ENCODE data around the gene RAD51B. TPM values are rescaled to one million over a fixed set of nuclear protein-coding genes. Genes with fewer than 3 reads are reported as not detected.

RAD51B gene
- polyA plus RNA-seq, 1 experiment = 6.6 TPM

DNA sequence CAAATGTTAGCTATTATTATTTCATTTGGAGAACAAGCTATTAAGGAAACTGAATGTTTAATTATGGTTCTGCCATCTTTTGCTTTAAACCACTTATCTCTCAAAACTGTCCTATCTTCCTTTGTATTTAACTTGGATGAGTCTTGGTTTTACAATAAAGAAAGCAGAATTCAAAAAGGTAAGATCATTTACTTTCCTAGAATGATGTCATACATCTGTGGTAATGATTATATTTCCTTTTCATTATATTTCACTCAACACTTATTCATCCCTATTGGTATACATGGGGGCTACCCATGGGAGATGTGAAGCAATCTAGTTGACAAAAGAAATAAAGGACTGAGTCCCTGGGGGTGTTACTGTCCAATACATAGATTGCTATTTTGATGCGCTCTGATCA lies 516.6 kb downstream of the RAD51B start:
- POLR2A ChIA-PET = no interaction called here
- no peak for DNase-seq (ENCODE audit: low read depth, low spot score)
- TF ChIP-seq, protein P1, sequence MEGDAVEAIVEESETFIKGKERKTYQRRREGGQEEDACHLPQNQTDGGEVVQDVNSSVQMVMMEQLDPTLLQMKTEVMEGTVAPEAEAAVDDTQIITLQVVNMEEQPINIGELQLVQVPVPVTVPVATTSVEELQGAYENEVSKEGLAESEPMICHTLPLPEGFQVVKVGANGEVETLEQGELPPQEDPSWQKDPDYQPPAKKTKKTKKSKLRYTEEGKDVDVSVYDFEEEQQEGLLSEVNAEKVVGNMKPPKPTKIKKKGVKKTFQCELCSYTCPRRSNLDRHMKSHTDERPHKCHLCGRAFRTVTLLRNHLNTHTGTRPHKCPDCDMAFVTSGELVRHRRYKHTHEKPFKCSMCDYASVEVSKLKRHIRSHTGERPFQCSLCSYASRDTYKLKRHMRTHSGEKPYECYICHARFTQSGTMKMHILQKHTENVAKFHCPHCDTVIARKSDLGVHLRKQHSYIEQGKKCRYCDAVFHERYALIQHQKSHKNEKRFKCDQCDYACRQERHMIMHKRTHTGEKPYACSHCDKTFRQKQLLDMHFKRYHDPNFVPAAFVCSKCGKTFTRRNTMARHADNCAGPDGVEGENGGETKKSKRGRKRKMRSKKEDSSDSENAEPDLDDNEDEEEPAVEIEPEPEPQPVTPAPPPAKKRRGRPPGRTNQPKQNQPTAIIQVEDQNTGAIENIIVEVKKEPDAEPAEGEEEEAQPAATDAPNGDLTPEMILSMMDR (IDR thresholded peaks at IDR 0.05; ENCODE audit: low read depth, low read length) = no peak
- no peak overlapping the region for H3K27ac ChIP-seq (ENCODE audit: low read depth, low read length)
- no peaks in the 10 kb centered on the region for H3K9me3 ChIP-seq (ENCODE audit: control insufficient read depth, insufficient read depth, low read length)
- no peaks in the 10 kb centered on the region for H3K27me3 ChIP-seq (ENCODE audit: control insufficient read depth, insufficient read depth, low read length)
- no peak overlapping the region for H3K4me3 ChIP-seq (ENCODE audit: low read depth, low read length)
- CTCF ChIA-PET = no interaction called here

DNA sequence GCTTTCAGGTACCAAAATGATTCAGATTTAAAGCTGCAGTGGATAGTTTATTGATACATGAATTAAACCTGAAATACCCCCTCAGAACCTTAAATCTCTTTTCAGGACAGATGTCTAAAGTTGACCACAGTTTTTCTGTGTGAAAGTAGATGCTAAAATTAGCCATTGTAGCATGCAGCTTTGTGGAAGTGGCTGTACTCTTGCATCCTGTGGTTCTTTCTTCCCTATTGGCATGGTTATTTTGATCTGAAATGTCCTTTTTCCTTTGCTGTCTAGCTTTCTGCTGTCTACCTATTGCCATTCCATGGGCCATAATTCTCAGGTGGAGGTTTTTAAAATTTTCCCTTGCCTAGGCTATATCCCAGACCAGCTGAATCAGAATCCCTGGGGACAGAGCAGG lies 517.7 kb downstream of the RAD51B start:
- Histone ChIP-seq H3K27me3 (ENCODE audit: control insufficient read depth, insufficient read depth, low read length) (no peaks in the 10 kb centered on the region), H3K4me3 (ENCODE audit: low read depth, low read length) (no peak overlapping the region), H3K9me3 (ENCODE audit: control insufficient read depth, insufficient read depth, low read length) (no peaks in the 10 kb centered on the region), H3K27ac (ENCODE audit: low read depth, low read length) (no peak overlapping the region)
- POLR2A ChIA-PET = no interaction called here
- no peak for DNase-seq (ENCODE audit: low read depth, low spot score)
- TF ChIP-seq, protein P1 (IDR thresholded peaks at IDR 0.05; ENCODE audit: low read depth, low read length) = no peak
- CTCF ChIA-PET = no interaction called here

DNA sequence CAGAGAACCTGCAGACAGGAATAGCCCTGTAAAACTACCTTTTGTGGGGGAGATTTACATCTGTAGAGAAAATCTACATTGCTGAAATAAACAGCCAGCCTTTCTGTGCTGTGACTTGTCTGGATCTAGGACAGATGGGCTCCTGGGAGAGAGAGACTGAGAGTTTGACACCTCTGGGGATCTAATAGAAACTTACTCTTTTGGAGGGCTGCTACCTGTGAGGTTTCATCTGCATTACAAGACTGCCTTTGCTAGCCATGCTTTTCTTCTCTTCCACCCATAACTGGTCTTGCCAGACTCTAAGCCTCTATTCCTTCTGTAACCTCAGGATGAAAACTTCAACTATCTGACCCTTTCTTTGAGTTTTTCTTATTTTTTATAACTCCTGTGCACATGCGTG lies 520.7 kb downstream of the RAD51B start:
- CTCF ChIA-PET = no interaction called here
- TF ChIP-seq, protein P1 (IDR thresholded peaks at IDR 0.05; ENCODE audit: low read depth, low read length) = no peak
- DNase-seq (ENCODE audit: low read depth, low spot score) = no peak
- H3K4me3 ChIP-seq (ENCODE audit: low read depth, low read length) = no peak overlapping the region
- POLR2A ChIA-PET = no interaction called here
- H3K27ac ChIP-seq (ENCODE audit: low read depth, low read length) = no peak overlapping the region
- H3K27me3 ChIP-seq (ENCODE audit: control insufficient read depth, insufficient read depth, low read length) = no peaks in the 10 kb centered on the region
- no peaks in the 10 kb centered on the region for H3K9me3 ChIP-seq (ENCODE audit: control insufficient read depth, insufficient read depth, low read length)

DNA sequence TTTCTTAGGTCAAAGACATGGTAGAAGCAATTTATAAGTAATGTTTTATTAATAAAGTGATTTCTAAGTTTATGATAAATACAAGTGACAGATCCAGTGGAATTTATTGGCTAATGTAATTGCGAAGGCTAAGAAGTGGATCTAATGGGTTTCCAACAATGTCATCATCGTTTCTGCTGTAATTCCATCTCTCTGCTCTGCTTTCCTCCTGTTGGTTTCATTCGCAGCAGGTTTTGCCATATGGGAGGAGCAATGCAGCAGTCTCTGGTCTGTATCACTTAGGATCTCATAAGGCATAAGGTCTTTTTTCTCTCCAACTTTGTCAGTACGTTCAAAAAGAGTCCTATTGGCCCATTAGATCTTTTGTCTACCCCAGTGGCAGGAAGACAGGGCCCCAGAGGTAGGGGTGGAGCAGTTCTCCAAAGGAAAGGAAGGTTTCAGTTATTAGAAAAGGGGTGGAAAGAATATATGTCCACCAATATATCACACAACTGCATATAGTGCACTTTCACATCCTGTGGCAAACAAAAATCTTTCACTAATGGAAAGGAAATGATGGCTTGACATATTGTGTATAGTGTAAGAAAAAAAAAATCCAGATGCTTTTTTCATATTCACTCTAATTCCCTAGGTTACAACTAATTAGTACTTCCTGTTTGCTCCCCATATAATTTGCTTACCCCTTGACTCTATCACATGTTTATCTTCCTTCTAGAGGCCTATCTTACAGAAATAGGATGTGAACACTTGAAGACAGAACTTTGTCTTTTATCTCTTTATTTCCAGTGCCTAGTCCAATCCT lies 522.0 kb downstream of the RAD51B start:
- Histone ChIP-seq H3K27me3 (ENCODE audit: control insufficient read depth, insufficient read depth, low read length) (no peaks in the 10 kb centered on the region), H3K9me3 (ENCODE audit: control insufficient read depth, insufficient read depth, low read length) (no peaks in the 10 kb centered on the region), H3K27ac (ENCODE audit: low read depth, low read length) (no peak overlapping the region), H3K4me3 (ENCODE audit: low read depth, low read length) (no peak overlapping the region)
- TF ChIP-seq, protein P1 (IDR thresholded peaks at IDR 0.05; ENCODE audit: low read depth, low read length) = no peak
- POLR2A ChIA-PET = no interaction called here
- CTCF ChIA-PET = no interaction called here
- DNase-seq (ENCODE audit: low read depth, low spot score) = no peak

DNA sequence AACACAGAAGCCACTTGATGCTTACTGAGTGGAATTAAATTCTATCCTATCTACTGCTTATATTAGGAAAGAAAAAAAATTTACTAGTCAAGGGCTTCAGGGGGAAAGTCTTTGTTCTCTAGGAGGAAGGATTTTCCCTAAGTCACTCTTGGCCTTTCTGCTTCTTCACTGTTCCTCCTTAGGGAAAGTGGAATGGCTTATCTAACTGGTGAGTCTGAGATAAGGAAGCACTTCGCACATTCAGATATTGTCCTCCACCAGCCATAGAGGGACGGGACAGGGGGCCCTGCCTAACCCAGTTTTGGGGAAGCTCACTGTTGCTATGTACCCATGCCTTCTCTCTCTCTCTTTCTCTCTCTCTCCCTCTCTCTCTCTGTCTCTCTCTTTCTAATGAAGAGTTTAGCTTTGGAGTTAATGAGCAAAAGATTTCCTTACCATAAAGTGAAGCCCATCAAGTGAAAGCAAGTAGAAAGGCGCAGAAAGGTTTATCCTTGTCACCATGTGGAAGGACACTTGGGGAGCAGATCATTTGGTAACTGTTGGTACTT lies 522.7 kb downstream of the RAD51B start:
- TF ChIP-seq, protein P1 (IDR thresholded peaks at IDR 0.05; ENCODE audit: low read depth, low read length) = no peak
- no peak for DNase-seq (ENCODE audit: low read depth, low spot score)
- ChIA-PET CTCF (no interaction called here), POLR2A (no interaction called here)
- no peaks in the 10 kb centered on the region for H3K27me3 ChIP-seq (ENCODE audit: control insufficient read depth, insufficient read depth, low read length)
- no peaks in the 10 kb centered on the region for H3K9me3 ChIP-seq (ENCODE audit: control insufficient read depth, insufficient read depth, low read length)
- no peak overlapping the region for H3K4me3 ChIP-seq (ENCODE audit: low read depth, low read length)
- no peak overlapping the region for H3K27ac ChIP-seq (ENCODE audit: low read depth, low read length)

Measured in AG04450 (cell line).